HG03432 (cell line): Measurements from ENCODE around the gene CNKSR1.

Source experiments
- ATAC-seq: cut with Tn5 transposase; IDR thresholded peaks from one replicate; pipeline ENCODE4 v1.9.1; 2021; ENCODE audit warnings: mild to moderate bottlenecking, moderate library complexity; ENCODE audit not compliant: unreplicated experiment

The CNKSR1 gene, protein sequence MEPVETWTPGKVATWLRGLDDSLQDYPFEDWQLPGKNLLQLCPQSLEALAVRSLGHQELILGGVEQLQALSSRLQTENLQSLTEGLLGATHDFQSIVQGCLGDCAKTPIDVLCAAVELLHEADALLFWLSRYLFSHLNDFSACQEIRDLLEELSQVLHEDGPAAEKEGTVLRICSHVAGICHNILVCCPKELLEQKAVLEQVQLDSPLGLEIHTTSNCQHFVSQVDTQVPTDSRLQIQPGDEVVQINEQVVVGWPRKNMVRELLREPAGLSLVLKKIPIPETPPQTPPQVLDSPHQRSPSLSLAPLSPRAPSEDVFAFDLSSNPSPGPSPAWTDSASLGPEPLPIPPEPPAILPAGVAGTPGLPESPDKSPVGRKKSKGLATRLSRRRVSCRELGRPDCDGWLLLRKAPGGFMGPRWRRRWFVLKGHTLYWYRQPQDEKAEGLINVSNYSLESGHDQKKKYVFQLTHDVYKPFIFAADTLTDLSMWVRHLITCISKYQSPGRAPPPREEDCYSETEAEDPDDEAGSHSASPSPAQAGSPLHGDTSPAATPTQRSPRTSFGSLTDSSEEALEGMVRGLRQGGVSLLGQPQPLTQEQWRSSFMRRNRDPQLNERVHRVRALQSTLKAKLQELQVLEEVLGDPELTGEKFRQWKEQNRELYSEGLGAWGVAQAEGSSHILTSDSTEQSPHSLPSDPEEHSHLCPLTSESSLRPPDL

DNA sequence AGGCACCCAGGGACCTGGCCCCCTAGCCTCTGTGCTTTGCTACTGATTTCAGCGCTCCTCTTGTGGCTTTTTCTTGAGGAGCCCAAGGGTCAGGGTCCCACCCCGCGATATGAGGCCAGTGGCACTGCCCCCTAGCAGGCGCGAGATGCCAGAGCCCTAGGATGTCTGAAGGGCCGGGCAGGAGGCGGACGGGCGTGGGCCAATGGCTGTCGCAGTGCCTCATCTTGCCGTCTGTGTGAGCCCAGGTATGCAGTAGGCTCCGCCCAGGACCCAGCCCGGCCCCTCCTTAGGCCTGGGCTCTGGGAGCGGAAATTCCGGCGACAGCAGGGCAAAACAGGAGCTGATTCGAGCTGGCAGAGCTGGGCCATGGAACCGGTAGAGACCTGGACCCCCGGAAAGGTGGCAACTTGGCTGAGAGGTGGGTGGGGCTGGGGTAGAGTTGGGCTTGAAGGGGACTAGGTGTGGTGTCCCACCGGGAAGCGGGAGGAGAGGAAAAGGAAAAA, at the start of gene CNKSR1:
TSS of gene CNKSR1 (plus strand) at position 310 of the 503 bp plus-strand sequence. CDS start at position 367, 57 bp downstream.
- ATAC-seq = no peak

DNA sequence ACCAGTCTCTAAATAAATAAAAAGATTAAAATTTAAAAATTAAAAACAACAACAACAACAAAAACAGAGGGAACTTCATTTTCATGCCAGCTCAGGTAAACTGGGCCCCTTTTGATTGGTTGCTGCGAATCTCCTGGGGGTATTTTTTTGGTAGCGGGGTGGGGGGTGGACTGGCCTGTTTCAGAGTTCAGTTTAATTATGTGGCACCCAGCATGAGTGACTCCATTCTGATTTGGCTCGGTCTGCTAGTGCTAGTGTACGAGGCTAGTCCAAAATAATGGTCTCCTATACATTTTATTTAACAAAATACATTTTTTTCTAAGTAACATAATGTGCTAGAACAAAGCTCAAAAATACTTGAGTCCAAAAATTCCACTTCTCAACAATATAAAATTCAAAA, 47.5 kb upstream of the CNKSR1 start:
- no peak for ATAC-seq

DNA sequence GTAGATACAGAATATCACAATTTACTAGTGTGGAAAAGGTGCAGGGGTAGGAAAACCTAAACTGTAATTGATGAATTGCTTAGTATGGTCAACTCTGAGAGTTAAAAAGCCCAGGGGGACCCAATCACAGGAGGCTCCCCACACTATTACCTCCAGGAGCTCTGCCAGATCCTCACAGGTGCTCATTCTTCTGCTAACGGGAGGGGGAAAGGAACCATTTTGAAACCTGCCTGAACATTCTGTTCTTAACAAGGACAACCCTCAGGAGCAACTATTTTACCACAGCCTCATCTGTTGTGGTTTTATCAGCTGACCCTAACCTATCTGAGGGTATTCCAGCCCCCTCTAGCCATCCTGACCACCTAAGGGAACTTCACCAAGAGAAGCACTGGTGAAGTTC, 46.6 kb upstream of the CNKSR1 start:
- no peak for ATAC-seq

DNA sequence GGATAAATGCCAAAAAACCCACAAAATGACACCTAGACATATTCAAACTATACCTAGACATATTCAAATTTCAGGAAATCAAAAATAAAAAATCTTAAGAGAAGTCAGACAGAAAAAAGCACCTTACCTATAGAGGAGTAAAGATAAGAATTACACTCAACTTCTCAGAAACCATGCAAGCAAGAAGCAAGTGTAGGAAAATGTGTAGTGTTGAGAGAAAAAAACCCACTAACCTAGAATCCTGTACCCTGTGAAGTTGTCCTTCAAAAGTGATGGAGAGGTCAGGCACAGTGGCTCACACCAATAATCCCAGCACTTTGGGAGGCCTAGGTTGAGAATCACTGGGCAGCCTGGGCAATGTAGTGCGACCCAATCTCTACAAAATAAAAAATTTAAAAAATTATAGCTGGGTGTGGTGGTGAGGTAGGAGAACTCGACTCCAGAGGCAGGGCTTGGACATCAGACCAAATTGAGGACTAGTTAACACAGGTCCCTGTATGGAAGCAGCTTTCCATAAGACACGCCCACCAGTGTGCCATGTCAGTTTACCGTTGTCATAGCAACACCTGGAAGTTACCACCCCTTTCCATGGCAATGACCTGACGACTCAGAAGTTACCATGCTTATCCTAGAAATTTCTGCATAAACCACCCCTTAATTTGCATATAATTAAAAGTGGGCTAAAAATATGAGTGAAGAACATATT, 45.0 kb upstream of the CNKSR1 start:
- ATAC-seq = no peak

- ATAC-seq = no peak
Observed at GRCh38 chr1:26132834-26133167, 44.5 kb upstream of the CNKSR1 start.

DNA sequence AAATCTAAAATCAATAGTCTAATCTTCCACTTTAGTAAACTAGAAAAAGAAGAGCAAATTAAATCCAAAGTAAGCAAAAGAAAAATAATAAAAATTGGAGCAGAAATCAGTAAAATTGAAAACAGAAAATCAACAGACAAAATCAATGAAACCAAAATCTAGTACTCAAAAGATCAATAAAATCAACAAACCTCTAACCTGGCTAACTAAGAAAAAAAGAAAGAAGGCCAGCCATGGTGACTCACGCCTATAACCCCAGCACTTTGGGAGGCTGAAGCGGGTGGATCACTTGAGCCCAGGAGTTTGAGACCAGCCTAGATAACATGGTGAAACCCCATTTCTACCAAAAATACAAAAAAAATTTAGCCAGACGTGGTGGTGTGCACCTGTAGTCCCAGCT, 42.8 kb upstream of the CNKSR1 start:
- ATAC-seq = no peak

DNA sequence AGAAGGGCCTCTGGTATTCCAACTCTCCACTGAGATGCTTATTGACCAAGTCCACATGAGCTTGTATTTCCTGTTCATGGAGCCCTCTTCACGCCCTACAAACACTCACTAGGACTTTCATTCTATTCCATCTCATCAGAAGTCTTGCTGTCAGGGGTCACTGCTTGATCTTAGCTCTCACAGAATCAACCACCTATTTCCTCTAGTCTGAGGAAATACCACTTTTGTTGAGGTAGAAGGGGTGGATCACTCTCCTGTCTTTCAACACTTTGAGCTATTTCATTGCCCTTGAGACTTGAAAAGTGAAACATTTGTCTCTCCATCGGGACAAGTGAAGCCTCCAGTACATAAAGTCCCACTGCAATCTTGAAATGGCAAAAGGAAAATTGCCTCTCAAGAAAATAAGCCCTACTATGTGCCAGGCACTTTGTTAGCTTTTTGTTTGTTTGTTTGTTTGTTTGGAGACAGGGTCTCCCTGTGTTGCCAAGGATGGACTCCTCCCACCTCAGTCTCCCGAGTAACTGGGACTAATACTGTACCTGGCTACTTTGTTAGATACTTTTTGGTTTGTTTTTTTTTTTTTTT, 38.2 kb upstream of the CNKSR1 start:
- no peak for ATAC-seq

GRCh38 chr1:26142159-26142558, 35.1 kb upstream of the CNKSR1 start:
- no peak for ATAC-seq

GRCh38 chr1:26145041-26145959, 32.0 kb upstream of the CNKSR1 start:
- no peak for ATAC-seq

DNA sequence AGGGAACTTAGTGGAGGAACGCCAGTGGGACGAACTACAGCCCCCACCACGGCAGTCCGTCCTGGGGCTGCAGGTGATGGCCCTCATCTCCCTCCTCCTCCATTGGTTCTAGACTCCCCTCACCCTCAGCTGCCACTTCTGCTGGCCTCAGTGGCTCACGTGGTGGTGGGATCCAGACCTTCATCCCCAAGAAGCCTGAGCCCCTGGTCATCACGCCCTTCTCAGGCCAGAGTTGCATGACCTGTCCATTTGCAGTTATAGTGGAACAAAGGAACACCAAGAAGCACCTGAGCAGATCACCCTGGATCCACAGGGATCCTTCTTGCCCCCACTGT, 31.4 kb upstream of the CNKSR1 start:
- no peak for ATAC-seq

- no peak for ATAC-seq
Observed at GRCh38 chr1:26148887-26149286, 28.4 kb upstream of the CNKSR1 start.

DNA sequence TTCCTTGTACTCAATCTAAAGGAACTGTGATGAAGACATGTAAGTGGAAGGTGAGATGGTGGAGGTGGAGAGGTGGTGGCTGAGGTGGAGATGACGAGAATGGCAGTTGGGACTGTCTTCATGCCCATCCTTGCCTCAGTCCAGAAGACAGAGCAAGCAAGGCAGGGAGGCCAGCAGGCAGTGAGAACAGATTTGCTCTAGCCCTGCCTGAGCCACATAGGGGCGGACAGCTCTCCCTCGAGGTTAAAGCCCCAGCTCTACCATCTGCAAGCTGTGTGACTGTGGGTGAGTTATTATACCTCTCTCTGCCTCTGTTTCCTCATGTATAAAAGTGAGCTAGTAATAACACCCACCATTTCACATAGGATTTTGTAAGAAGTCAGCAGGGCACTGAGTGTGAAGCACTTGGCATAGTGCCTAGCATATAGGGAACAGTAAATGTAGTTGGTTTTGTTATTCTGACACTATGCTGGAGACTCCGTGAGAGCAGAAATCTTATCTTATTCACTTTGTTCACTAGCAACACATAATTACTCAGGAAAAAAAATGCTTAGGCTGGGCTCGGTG, 23.2 kb upstream of the CNKSR1 start:
- no peak for ATAC-seq

DNA sequence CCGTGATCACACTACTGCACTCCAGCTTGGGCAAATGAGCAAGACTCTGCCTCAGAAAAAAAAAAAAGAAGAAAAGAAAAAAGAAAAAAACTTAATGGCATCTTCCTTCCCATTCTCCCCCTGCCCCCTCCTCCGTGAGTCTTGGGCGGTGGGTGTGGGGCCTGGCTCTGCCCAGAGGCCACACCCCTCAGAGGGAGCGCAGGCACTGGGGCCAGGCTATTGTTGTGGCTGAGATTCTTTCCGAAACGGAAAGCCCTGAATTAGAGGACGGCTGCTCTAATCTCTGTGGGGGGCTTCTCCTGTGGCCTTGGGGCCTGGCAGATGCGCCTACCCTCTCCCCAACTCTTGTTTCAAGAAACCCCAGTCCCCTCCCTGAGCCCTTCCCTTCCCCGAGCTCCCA, 22.5 kb upstream of the CNKSR1 start:
- no peak for ATAC-seq

GRCh38 chr1:26155370-26156284, 21.7 kb upstream of the CNKSR1 start:
- no peak for ATAC-seq

- ATAC-seq = no peak
Observed at GRCh38 chr1:26156285-26157038, 20.8 kb upstream of the CNKSR1 start.

DNA sequence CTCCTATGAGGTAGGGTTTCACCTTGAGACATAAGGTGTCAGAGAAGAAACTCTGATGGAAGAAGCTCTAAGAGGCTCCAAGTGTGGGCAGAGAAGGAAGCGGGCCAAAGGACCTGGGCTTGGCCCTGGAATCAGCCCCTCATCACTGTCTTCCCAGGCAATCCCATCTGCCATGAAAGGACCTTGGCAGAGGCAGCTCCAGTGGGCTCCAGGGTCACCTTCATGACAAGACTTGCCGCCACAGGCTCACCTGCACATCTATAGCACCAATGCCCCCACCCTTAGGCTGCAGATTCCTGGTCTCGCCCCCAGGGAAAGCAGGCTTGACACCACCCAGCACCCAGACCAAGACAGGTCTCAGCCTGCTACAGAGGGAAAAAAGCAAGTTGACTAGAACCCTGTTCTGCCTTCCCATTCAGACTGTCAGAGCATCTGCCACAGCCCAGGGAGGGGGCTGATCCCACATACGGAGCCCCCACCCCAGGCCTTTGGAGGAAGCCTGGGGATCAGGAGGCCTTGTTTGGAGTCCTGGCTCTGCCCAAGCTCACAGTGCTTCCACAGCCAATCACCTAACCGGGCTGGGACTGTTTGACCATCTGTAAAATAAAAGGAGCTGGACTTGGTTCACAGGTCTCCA, 18.9 kb upstream of the CNKSR1 start:
- ATAC-seq = no peak

DNA sequence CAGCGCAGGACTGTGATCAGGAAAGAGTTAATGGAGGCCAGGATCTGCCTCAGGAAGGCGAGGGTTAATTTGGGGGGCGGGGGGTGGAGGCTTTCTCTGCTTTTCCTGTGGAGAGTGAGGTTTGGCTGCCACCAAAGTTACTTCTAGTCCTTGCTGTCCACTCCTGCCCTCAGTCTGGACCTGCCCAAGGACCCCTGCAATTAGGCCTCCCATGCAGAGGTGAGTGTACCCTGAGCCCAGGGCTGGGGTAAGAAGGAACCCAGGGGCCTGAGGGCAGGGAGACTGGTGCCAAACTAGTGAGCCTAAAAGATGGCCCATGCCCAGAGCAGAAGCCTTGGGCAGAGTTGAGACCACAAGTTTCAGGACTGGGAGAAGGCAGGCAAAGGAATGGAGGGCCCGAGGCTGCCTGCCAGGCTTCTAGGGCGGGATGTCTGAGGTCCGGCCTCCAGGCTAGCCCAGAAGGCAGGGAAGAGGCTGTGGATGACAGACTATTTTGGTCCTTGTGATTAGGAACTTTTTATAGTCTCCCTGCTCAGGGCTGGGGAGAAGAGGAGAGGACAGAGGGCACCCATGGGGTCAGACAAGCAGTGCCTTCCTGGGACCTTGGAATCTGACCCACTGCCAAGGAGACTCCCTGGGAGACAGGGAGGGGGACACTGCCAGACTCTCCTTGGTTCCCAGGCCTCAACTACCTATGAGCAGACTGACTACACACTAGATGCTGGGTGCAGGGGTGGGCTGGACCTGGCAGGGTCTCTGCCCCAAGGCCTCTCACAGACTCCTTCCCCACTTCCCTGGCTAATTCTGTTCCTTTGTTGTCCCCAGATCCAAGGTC, 18.2 kb upstream of the CNKSR1 start, which contains the start of gene FAM110D:
TSS of gene FAM110D (plus strand) at position 172 of the 835 bp plus-strand sequence. CDS start 2,213 bp downstream, outside the sequence.
- no peak for ATAC-seq
